Activated CD8-positive, alpha-beta memory T cell treated with anti-CD3 and anti-CD28 coated beads, Interleukin-2, amount 10 ng/mL, durations not matched to agents 7 days and 5 days (primary cell): ENCODE data around the gene IL1RL2. TPM values are rescaled to one million over a fixed set of nuclear protein-coding genes. Genes with fewer than 3 reads are reported as not detected.

Source experiments
- ATAC-seq: fragments of 150-1000 bp; cut with Tn5 transposase; one replicate; pipeline ENCODE4 v1.10.0; 2021; ENCODE audit warnings: moderate library complexity
- CTCF ChIA-PET: fragments of 350-600 bp; sonication (Branson Sonifier 250); formaldehyde crosslinking; loops from one replicate; lab custom pipeline; 2021; ENCODE audit warnings: antibody characterized with exemption; lab: Charles Lee
- DNase-seq: peaks from one replicate; pipeline ENCODE4 v3.0.0-alpha.2; 2020
- H3K27ac Mint-ChIP-seq: one replicate; pipeline ENCODE4 v1.8.0; 2021; ENCODE audit warnings: mild to moderate bottlenecking, mixed read lengths
- H3K27me3 Mint-ChIP-seq: one replicate; pipeline ENCODE4 v1.8.0; 2021; ENCODE audit warnings: mixed read lengths
- H3K36me3 Mint-ChIP-seq: one replicate; pipeline ENCODE4 v1.8.0; 2021; ENCODE audit warnings: mild to moderate bottlenecking, mixed read lengths
- H3K4me1 Mint-ChIP-seq: one replicate; pipeline ENCODE4 v1.8.0; 2021; ENCODE audit warnings: mixed read lengths
- H3K4me3 Mint-ChIP-seq: one replicate; pipeline ENCODE4 v1.8.0; 2021; ENCODE audit warnings: mild to moderate bottlenecking, moderate library complexity, mixed read lengths
- H3K9me3 Mint-ChIP-seq: one replicate; pipeline ENCODE4 v1.8.0; 2022; ENCODE audit warnings: low read depth, mixed read lengths
- total RNA-seq, 2 experiments: library from RNA; stranded (reverse); gene quantifications; one replicate each; pipeline ENCODE4 v1.2.3, GENCODE V29; 2021

The IL1RL2 gene
- total RNA-seq, 2 experiments from 2014 or later = not detected

GRCh38 chr2:102258025-102258385, 71.2 kb downstream of the IL1RL2 start:
- H3K27me3 Mint-ChIP-seq = peaks cover 4% of the 10 kb centered on the region
- CTCF ChIA-PET = interaction anchor here (1.8 to 8.6 kb wide), 3 partner anchors 17 to 34 kb away, joined by 6 to 86 read pairs (median 9); no protein-coding TSS in a partner anchor
- no peak overlapping the region for H3K4me3 Mint-ChIP-seq
- peaks cover 39% of the 10 kb centered on the region for H3K36me3 Mint-ChIP-seq
- ATAC-seq (no peak), DNase-seq (no peak)
- peaks cover 6% of the 10 kb centered on the region for H3K9me3 Mint-ChIP-seq
- peaks cover 53% of the 10 kb centered on the region for H3K4me1 Mint-ChIP-seq
- H3K27ac Mint-ChIP-seq = peak overlapping the region; percentile 92

DNA sequence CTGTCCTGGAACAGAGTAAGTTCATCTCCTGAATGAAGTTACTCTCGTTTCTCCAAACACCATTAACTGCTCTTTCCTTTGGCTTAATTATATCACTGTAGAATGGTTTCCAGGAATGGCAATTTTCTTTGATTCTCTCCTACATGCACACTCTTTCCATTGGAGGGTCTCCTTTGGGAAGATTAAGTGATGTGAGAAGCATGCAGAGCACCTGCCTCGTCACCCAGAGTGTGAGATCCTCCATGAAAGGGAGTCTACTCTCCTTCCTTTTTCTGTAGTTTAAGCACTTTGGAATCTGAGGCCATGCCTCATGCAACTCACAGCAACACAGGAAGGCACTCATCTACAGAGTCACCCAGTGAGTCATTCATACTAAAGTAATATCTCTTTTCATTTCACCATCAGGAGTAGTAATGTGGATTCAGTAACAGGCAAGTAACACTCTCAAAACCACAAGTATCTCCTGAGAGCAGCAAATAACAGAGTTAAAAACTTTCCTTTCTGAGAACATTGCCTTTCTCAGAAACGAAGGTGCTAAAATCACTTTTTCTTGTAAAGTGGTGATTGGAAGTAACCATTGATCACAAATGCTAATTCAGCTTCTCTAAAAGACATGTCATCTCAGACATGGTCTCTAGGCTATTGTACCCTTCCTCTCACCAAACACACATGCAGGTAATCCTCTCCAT, 71.7 kb downstream of the IL1RL2 start:
- H3K36me3 Mint-ChIP-seq = peaks cover 39% of the 10 kb centered on the region
- CTCF ChIA-PET = interaction anchor here (1.4 to 8.6 kb wide), 4 partner anchors 17 to 98 kb away, joined by 3 to 86 read pairs (median 6); no protein-coding TSS in a partner anchor
- DNase-seq (peak; percentile 52), ATAC-seq (peak; percentile 94)
- H3K27ac Mint-ChIP-seq = peak overlapping the region; percentile 92
- peaks cover 6% of the 10 kb centered on the region for H3K9me3 Mint-ChIP-seq
- no peak overlapping the region for H3K4me3 Mint-ChIP-seq
- peaks cover 47% of the 10 kb centered on the region for H3K4me1 Mint-ChIP-seq
- peaks cover 4% of the 10 kb centered on the region for H3K27me3 Mint-ChIP-seq

DNA sequence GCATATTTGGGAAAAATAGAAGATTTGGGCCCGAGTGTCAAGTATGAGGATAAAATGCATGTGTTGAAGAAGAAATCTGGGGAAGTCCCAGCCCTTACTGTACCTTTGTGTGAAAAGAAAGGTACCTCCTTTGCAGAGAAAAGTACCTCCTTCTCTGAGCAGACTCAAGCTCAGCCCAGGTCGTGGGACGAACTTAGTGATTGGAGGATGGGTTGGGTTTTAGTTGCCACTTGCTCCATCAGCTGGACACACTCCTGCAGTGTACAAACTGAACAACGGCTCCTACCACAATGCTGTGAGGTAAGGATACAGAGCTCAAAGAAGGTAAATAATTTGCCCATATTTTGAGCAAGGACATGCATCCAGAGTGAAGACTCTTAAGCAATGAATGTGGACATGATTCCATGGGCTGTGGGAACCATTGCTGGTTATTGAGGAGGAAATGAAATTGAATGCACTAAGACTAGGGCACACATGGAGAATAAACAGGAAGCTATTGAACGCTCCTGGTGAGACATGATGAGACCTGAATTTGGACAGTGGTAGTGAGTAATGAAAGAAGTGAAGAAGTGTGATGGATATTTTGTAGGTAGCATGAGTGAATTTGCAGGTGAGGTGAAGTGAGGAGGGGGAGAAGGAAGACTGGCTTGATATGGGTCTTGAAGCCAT, 74.8 kb downstream of the IL1RL2 start:
- ATAC-seq = no peak
- CTCF ChIA-PET = interaction anchor here (1.0 to 2.1 kb wide), 5 partner anchors 10 to 95 kb away, joined by 3 to 8 read pairs (median 5); partner anchors contain the start of gene IL18R1
- H3K27me3 Mint-ChIP-seq = no peaks in the 10 kb centered on the region
- H3K27ac Mint-ChIP-seq = no peak overlapping the region
- H3K4me1 Mint-ChIP-seq = peaks cover 36% of the 10 kb centered on the region
- peaks cover 6% of the 10 kb centered on the region for H3K9me3 Mint-ChIP-seq
- DNase-seq = no peak
- no peak overlapping the region for H3K4me3 Mint-ChIP-seq
- H3K36me3 Mint-ChIP-seq = peaks cover 29% of the 10 kb centered on the region

DNA sequence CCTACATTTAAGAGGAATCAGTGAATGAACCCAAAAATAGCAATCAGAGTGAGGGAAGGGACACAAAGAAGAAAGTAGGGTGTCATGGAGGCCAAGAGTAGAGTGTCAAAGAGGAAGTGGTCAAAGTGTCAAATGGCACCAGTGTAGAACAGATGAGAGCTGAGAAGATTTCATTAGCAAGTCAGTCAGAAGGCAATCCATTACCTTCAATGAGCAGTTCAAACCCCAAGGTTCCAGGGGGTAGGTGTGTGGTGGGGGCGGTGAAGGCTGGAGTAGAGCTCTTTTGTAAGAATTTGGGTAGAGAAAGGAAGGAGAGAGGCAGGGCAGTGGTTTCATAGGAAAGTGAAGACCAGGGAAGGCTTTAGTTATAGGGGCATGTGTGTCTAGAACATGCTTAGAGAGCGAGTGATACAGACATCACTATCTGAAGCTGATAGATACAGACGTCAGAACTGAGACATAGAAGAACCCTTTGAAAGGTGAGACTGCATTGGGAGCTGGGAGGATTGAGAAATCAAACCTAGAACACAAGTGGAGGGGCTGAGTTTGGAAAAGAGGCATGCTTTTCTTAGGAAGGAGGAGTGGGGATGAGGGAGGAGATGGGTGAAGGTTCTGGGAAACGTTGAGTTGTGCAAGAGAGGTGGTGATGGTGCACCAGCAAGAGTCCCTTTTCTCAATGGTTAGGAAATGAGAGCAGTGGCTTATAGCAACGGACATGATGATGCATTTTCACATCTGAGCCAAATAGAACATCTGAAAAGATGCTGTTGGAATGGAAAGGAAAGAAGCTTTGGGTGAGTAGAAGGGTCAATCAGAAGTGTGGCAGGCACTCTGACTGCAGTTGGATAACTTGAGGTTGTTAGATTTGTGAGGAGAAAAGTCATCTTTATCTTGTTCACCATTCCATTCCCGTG, 75.7 kb downstream of the IL1RL2 start:
- DNase-seq = no peak
- H3K9me3 Mint-ChIP-seq = peaks cover 6% of the 10 kb centered on the region
- H3K4me1 Mint-ChIP-seq = peaks cover 27% of the 10 kb centered on the region
- CTCF ChIA-PET = interaction anchor here (0.5 to 2.1 kb wide), 8 partner anchors 10 to 1505 kb away, joined by 3 to 8 read pairs (median 5); partner anchors contain the start of gene IL18R1
- no peak overlapping the region for H3K4me3 Mint-ChIP-seq
- no peaks in the 10 kb centered on the region for H3K27me3 Mint-ChIP-seq
- ATAC-seq = no peak
- H3K36me3 Mint-ChIP-seq = peaks cover 25% of the 10 kb centered on the region
- H3K27ac Mint-ChIP-seq = no peak overlapping the region

GRCh38 chr2:102264952-102265351, 78.1 kb downstream of the IL1RL2 start:
- no peak for ATAC-seq
- H3K27ac Mint-ChIP-seq = no peak overlapping the region
- no peak overlapping the region for H3K4me3 Mint-ChIP-seq
- no peak for DNase-seq
- peaks cover 3% of the 10 kb centered on the region for H3K9me3 Mint-ChIP-seq
- peaks cover 3% of the 10 kb centered on the region for H3K27me3 Mint-ChIP-seq
- H3K4me1 Mint-ChIP-seq = peaks cover 5% of the 10 kb centered on the region
- CTCF ChIA-PET = interaction anchor here (1.0 kb wide), 1 partner anchor 92 kb away, joined by 3 read pairs; no protein-coding TSS in a partner anchor
- peaks cover 6% of the 10 kb centered on the region for H3K36me3 Mint-ChIP-seq

DNA sequence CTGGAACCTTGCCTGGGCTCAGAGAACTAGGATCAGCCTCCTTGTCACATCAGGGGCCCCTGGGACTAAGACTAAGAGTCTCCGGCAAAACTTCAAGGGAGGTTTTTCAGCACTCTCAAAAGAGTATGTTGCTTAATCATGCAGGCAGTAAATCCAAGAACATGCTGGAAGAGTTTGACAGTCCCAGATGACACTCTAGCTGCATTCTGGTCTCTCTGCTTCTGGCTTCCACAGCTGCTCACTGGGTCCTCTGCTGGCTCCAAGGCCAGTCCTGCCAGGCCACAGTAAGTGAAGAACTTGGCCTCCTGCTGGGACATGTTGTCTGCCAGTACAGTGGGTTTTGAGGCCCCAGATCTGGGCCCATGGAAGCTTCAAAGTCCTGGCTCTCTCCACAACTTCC, 79.4 kb downstream of the IL1RL2 start:
- H3K27me3 Mint-ChIP-seq = peaks cover 8% of the 10 kb centered on the region

GRCh38 chr2:102267774-102268173, 81.0 kb downstream of the IL1RL2 start:
- Mint-ChIP-seq H3K4me3 (no peak overlapping the region), H3K4me1 (peaks cover 17% of the 10 kb centered on the region), H3K36me3 (peaks cover 6% of the 10 kb centered on the region), H3K27ac (no peak overlapping the region), H3K9me3 (peaks cover 2% of the 10 kb centered on the region), H3K27me3 (peaks cover 8% of the 10 kb centered on the region)
- DNase-seq (no peak), ATAC-seq (no peak)
- CTCF ChIA-PET = interaction anchor here (1.2 kb wide), 1 partner anchor 67 kb away, joined by 3 read pairs; no protein-coding TSS in a partner anchor

More for the DNA sequence above, 79.4 kb downstream of the IL1RL2 start:
- peaks cover 6% of the 10 kb centered on the region for H3K4me1 Mint-ChIP-seq
- peaks cover 2% of the 10 kb centered on the region for H3K9me3 Mint-ChIP-seq
- peaks cover 6% of the 10 kb centered on the region for H3K36me3 Mint-ChIP-seq
- no peak overlapping the region for H3K4me3 Mint-ChIP-seq
- no peak for DNase-seq
- no peak overlapping the region for H3K27ac Mint-ChIP-seq
- ATAC-seq = no peak
- CTCF ChIA-PET = interaction anchor here (0.9 to 1.2 kb wide), 3 partner anchors 15 to 69 kb away, joined by 3 to 5 read pairs (median 3); no protein-coding TSS in a partner anchor

DNA sequence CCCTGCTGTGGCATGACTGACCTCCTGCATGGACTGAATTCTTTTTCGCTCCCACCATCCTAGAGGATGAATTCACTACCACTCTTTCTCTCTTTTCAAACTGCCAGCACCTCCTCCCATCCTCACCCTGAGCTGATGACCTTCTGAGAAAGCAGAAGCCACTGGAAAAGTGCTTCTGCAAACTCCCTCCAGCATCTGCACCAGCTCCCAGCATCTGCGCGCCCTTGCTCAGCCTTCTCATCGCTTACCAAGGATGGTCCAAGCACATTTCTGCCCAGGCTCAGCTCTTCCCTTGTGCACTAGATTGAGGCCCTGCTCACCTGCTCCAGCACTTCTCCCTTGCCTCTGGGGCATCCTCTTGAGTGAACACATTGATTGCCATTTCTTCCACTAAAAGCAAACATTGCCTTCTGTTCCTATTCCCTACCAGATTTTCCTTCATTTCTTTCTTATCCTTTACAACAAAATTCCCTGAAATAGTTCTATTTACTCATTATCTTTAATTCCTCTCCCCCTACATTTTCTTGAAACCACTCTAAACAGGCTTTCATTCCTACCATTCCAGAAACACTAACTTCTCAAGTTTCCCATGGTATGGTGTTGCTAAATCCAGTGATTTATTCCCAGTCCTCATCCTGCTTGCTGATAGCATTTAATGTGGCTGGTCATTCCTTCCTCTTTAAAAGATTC, 81.8 kb downstream of the IL1RL2 start:
- peaks cover 7% of the 10 kb centered on the region for H3K36me3 Mint-ChIP-seq
- H3K9me3 Mint-ChIP-seq = peaks cover 2% of the 10 kb centered on the region
- H3K27me3 Mint-ChIP-seq = peaks cover 8% of the 10 kb centered on the region
- CTCF ChIA-PET = no interaction called here
- ATAC-seq (no peak), DNase-seq (no peak)
- no peak overlapping the region for H3K27ac Mint-ChIP-seq
- H3K4me1 Mint-ChIP-seq = peaks cover 17% of the 10 kb centered on the region
- H3K4me3 Mint-ChIP-seq = no peak overlapping the region

GRCh38 chr2:102269200-102269524, 82.3 kb downstream of the IL1RL2 start:
- no peak for ATAC-seq
- Mint-ChIP-seq H3K36me3 (peaks cover 7% of the 10 kb centered on the region), H3K4me1 (peaks cover 17% of the 10 kb centered on the region), H3K27ac (no peak overlapping the region), H3K27me3 (peaks cover 8% of the 10 kb centered on the region), H3K9me3 (peaks cover 2% of the 10 kb centered on the region), H3K4me3 (no peak overlapping the region)
- DNase-seq = no peak
- CTCF ChIA-PET = interaction anchor here (1.5 kb wide), 1 partner anchor 29 kb away, joined by 4 read pairs; no protein-coding TSS in a partner anchor

- CTCF ChIA-PET = interaction anchor here (0.7 to 1.3 kb wide), 7 partner anchors 9 to 171 kb away, joined by 3 to 5 read pairs (median 3); partner anchors contain the start of gene IL18R1
- Mint-ChIP-seq H3K36me3 (peaks cover 26% of the 10 kb centered on the region), H3K27ac (no peak overlapping the region), H3K9me3 (peaks cover 6% of the 10 kb centered on the region), H3K27me3 (peaks cover 8% of the 10 kb centered on the region), H3K4me1 (peaks cover 28% of the 10 kb centered on the region), H3K4me3 (peak overlapping the region; percentile 27)
- DNase-seq = no peak
- peak; percentile 71 for ATAC-seq
Measured at GRCh38 chr2:102271844-102272243, 85.0 kb downstream of the IL1RL2 start.

- Mint-ChIP-seq H3K36me3 (peaks cover 26% of the 10 kb centered on the region), H3K4me3 (no peak overlapping the region), H3K27me3 (peaks cover 8% of the 10 kb centered on the region), H3K9me3 (peaks cover 8% of the 10 kb centered on the region), H3K27ac (no peak overlapping the region), H3K4me1 (peaks cover 46% of the 10 kb centered on the region)
- ATAC-seq = no peak
- DNase-seq = no peak
- CTCF ChIA-PET = interaction anchor here (0.8 to 1.4 kb wide), 4 partner anchors 10 to 253 kb away, joined by 3 to 4 read pairs (median 3); no protein-coding TSS in a partner anchor
Measured at GRCh38 chr2:102273619-102274211, 86.9 kb downstream of the IL1RL2 start.
